Left ventricle myocardium inferior (tissue), 1 donor: ENCODE measurements around the gene SND1. TPM values are rescaled to one million over a fixed set of nuclear protein-coding genes. Genes with fewer than 3 reads are reported as not detected.

Source experiments
- DNase-seq: peaks from one replicate; pipeline ENCODE4 v3.0.0-alpha.2; 2020
- H3K27ac ChIP-seq: fragments of 200-600 bp; replicated peaks from 2 replicates; pipeline ENCODE4 v1.8.0; 2021
- H3K27me3 ChIP-seq: fragments of 200-600 bp; 2 replicates; pipeline ENCODE4 v1.8.0; 2021; ENCODE audit warnings: low read depth
- H3K36me3 ChIP-seq: fragments of 200-600 bp; 2 replicates; pipeline ENCODE4 v1.8.0; 2021
- H3K4me1 ChIP-seq: fragments of 200-600 bp; 2 replicates; pipeline ENCODE4 v1.8.0; 2021
- H3K4me3 ChIP-seq: fragments of 200-600 bp; 2 replicates; pipeline ENCODE4 v1.8.0; 2021; ENCODE audit warnings: mild to moderate bottlenecking, moderate library complexity
- H3K9me3 ChIP-seq: fragments of 200-600 bp; replicated peaks from 2 replicates; pipeline ENCODE4 v1.8.0; 2021
- CTCF ChIP-seq: fragments of 200-600 bp; IDR thresholded peaks from 2 replicates; pipeline ENCODE4 v1.8.0; 2021; ENCODE audit warnings: antibody characterized with exemption, mild to moderate bottlenecking, borderline replicate concordance
- intact Hi-C: fragments of 100-400 bp; cut with micrococcal nuclease; formaldehyde crosslinking; loops from one replicate; pipeline ENCODE4 v1.11.0; 2022
- total RNA-seq: library from RNA; stranded (reverse); fragmentation: NEBNext Ultra II Directional; extraction: Animal tissue kit (Norgen Biotek cat#: 25700); gene quantifications from one replicate; pipeline ENCODE4 v1.2.1, GENCODE V29; 2021
- donor health status: DM: no; HTN: yes; CAD: no; lungs with severe emphysema.

The SND1 gene
- total RNA-seq, 1 donor from 2014 or later, result 71.6 TPM

GRCh38 chr7:128091106-128091505 lies 439.1 kb downstream of the SND1 start:
- no peak for DNase-seq
- no peaks in the 10 kb centered on the region for H3K27me3 ChIP-seq
- peaks cover 62% of the 10 kb centered on the region for H3K36me3 ChIP-seq
- no peak for TF ChIP-seq CTCF
- intact Hi-C loops, result no loop called here
- no peaks in the 10 kb centered on the region for H3K9me3 ChIP-seq
- peaks cover 11% of the 10 kb centered on the region for H3K4me1 ChIP-seq
- no peak overlapping the region for H3K27ac ChIP-seq
- H3K4me3 ChIP-seq, result no peak overlapping the region

GRCh38 chr7:128092221-128092620 lies 440.2 kb downstream of the SND1 start:
- no peak overlapping the region for H3K4me3 ChIP-seq
- peaks cover 11% of the 10 kb centered on the region for H3K4me1 ChIP-seq
- intact Hi-C loops, result no loop called here
- peaks cover 55% of the 10 kb centered on the region for H3K36me3 ChIP-seq
- H3K27ac ChIP-seq, result no peak overlapping the region
- TF ChIP-seq CTCF, result no peak
- H3K9me3 ChIP-seq, result no peaks in the 10 kb centered on the region
- no peak for DNase-seq
- H3K27me3 ChIP-seq, result no peaks in the 10 kb centered on the region

- Histone ChIP-seq H3K36me3 (peaks cover 47% of the 10 kb centered on the region), H3K9me3 (no peaks in the 10 kb centered on the region), H3K27me3 (no peaks in the 10 kb centered on the region), H3K4me3 (no peak overlapping the region), H3K4me1 (peaks cover 11% of the 10 kb centered on the region), H3K27ac (no peak overlapping the region)
- no peak for TF ChIP-seq CTCF
- intact Hi-C loops, result no loop called here
- DNase-seq, result no peak
Observed at GRCh38 chr7:128093614-128094570, 441.9 kb downstream of the SND1 start.

GRCh38 chr7:128094686-128095085 lies 442.7 kb downstream of the SND1 start:
- TF ChIP-seq CTCF, result no peak

GRCh38 chr7:128097211-128097731 lies 445.3 kb downstream of the SND1 start:
- no peak for DNase-seq
- H3K36me3 ChIP-seq, result peaks cover 14% of the 10 kb centered on the region
- TF ChIP-seq CTCF, result no peak
- H3K27me3 ChIP-seq, result peaks cover 5% of the 10 kb centered on the region
- intact Hi-C loops, result no loop called here
- H3K9me3 ChIP-seq, result no peaks in the 10 kb centered on the region
- no peak overlapping the region for H3K27ac ChIP-seq
- no peak overlapping the region for H3K4me3 ChIP-seq
- peaks cover 11% of the 10 kb centered on the region for H3K4me1 ChIP-seq

More at GRCh38 chr7:128094686-128095085, 442.7 kb downstream of the SND1 start:
- Histone ChIP-seq H3K27me3 (no peaks in the 10 kb centered on the region), H3K4me1 (peaks cover 11% of the 10 kb centered on the region), H3K9me3 (no peaks in the 10 kb centered on the region), H3K36me3 (peaks cover 40% of the 10 kb centered on the region), H3K4me3 (no peak overlapping the region), H3K27ac (no peak overlapping the region)
- intact Hi-C loops, result no loop called here
- DNase-seq, result no peak
